HG03095 (cell line): ENCODE measurements around the gene MAGI1.
"Not testable (repeated sequence)": the region's sequence is repeated elsewhere in the genome, so short reads cannot be mapped to it uniquely, and the experiment has no call there.

Source experiments
- ATAC-seq: cut with Tn5 transposase; IDR thresholded peaks from one replicate; pipeline ENCODE4 v1.9.1; 2021; ENCODE audit warnings: moderate library complexity; ENCODE audit not compliant: unreplicated experiment

The MAGI1 gene

GRCh38 chr3:65550137-65550536, 488.6 kb downstream of the MAGI1 start:
- ATAC-seq: no peak

GRCh38 chr3:65549626-65549959, 489.1 kb downstream of the MAGI1 start:
- ATAC-seq: no peak

GRCh38 chr3:65548848-65549625, 489.7 kb downstream of the MAGI1 start:
- no peak for ATAC-seq

GRCh38 chr3:65545429-65545828, 493.3 kb downstream of the MAGI1 start:
- no peak for ATAC-seq

- not testable (repeated sequence) for ATAC-seq
Observed at GRCh38 chr3:65543391-65543790, 495.3 kb downstream of the MAGI1 start.

- no peak for ATAC-seq
Observed at GRCh38 chr3:65540666-65541065, 498.1 kb downstream of the MAGI1 start.

- ATAC-seq: no peak
Observed at GRCh38 chr3:65539616-65540015, 499.1 kb downstream of the MAGI1 start.

- ATAC-seq: no peak
Observed at GRCh38 chr3:65538101-65538500, 500.6 kb downstream of the MAGI1 start.

- no peak for ATAC-seq
Observed at GRCh38 chr3:65537109-65537508, 501.6 kb downstream of the MAGI1 start.

- no peak for ATAC-seq
Observed at GRCh38 chr3:65535260-65535659, 503.5 kb downstream of the MAGI1 start.

GRCh38 chr3:65534805-65535204, 503.9 kb downstream of the MAGI1 start:
- ATAC-seq: no peak

- ATAC-seq: no peak
Observed at GRCh38 chr3:65532749-65533148, 506.0 kb downstream of the MAGI1 start.

- ATAC-seq: no peak
Observed at GRCh38 chr3:65532215-65532614, 506.5 kb downstream of the MAGI1 start.

GRCh38 chr3:65531499-65531898, 507.2 kb downstream of the MAGI1 start:
- ATAC-seq: no peak

- ATAC-seq: no peak
Observed at GRCh38 chr3:65526656-65527055, 512.1 kb downstream of the MAGI1 start.

GRCh38 chr3:65524584-65524983, 514.1 kb downstream of the MAGI1 start:
- ATAC-seq: no peak

- ATAC-seq: no peak
Observed at GRCh38 chr3:65523878-65524277, 514.8 kb downstream of the MAGI1 start.

- ATAC-seq: no peak
Observed at GRCh38 chr3:65521032-65521431, 517.7 kb downstream of the MAGI1 start.

GRCh38 chr3:65516998-65517397, 521.7 kb downstream of the MAGI1 start:
- ATAC-seq: no peak

GRCh38 chr3:65514317-65514716, 524.4 kb downstream of the MAGI1 start:
- not testable (repeated sequence) for ATAC-seq

GRCh38 chr3:65509423-65509794, 529.3 kb downstream of the MAGI1 start:
- not testable (repeated sequence) for ATAC-seq

GRCh38 chr3:65508750-65509422, 529.8 kb downstream of the MAGI1 start:
- ATAC-seq: no peak

- no peak for ATAC-seq
Observed at GRCh38 chr3:65507437-65507836, 531.3 kb downstream of the MAGI1 start.
